ENCODE data around the gene HADH. TPM values are rescaled to one million over a fixed set of nuclear protein-coding genes. Genes with fewer than 3 reads are reported as not detected.

HADH gene
- total and polyA plus RNA-seq, 2 donors from 2014 or later = 31.4 to 126 TPM

GRCh38 chr4:108058685-108059440, 69.2 kb downstream of the HADH start:
- Histone ChIP-seq H3K4me3 (ENCODE audit: low read length in 3 of 3) (no peak overlapping the region), H3K27me3 (ENCODE audit: control insufficient read depth, insufficient read depth, low read length) (no peaks in the 10 kb centered on the region), H3K9ac (ENCODE audit: low read length in 3 of 3) (no peak overlapping the region), H3K9me3 (ENCODE audit: control insufficient read depth in 2 of 3, insufficient read depth in 1 of 3, low read length in 3 of 3) (no peaks in the 10 kb centered on the region), H3K27ac (ENCODE audit: low read depth in 2 of 2, low read length in 2 of 2) (no peak overlapping the region), H3K36me3 (ENCODE audit: control insufficient read depth in 2 of 3, insufficient read depth in 3 of 3, low read length in 3 of 3) (no peaks in the 10 kb centered on the region), H3K4me1 (ENCODE audit: control insufficient read depth in 2 of 3, insufficient read depth in 2 of 3, low read depth in 1 of 3, low read length in 3 of 3) (peaks cover 0 to 1% (median 0%) of the 10 kb centered on the region in 3 donors)
- TF ChIP-seq, protein P1, sequence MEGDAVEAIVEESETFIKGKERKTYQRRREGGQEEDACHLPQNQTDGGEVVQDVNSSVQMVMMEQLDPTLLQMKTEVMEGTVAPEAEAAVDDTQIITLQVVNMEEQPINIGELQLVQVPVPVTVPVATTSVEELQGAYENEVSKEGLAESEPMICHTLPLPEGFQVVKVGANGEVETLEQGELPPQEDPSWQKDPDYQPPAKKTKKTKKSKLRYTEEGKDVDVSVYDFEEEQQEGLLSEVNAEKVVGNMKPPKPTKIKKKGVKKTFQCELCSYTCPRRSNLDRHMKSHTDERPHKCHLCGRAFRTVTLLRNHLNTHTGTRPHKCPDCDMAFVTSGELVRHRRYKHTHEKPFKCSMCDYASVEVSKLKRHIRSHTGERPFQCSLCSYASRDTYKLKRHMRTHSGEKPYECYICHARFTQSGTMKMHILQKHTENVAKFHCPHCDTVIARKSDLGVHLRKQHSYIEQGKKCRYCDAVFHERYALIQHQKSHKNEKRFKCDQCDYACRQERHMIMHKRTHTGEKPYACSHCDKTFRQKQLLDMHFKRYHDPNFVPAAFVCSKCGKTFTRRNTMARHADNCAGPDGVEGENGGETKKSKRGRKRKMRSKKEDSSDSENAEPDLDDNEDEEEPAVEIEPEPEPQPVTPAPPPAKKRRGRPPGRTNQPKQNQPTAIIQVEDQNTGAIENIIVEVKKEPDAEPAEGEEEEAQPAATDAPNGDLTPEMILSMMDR (IDR thresholded peaks at IDR 0.05; ENCODE audit: borderline replicate concordance, extremely low read depth, insufficient read depth) = no peak
- intact Hi-C loops (cut with DNase I) = no loop called here
- DNase-seq (peak in 1 of 5 donors; percentile 40), FAIRE-seq (no peak)

GRCh38 chr4:108060164-108060563, 70.5 kb downstream of the HADH start:
- H3K4me1 ChIP-seq (ENCODE audit: control insufficient read depth in 2 of 3, insufficient read depth in 2 of 3, low read depth in 1 of 3, low read length in 3 of 3) = no peaks in the 10 kb centered on the region
- H3K9me3 ChIP-seq (ENCODE audit: control insufficient read depth in 2 of 3, insufficient read depth in 1 of 3, low read length in 3 of 3) = peaks cover 0 to 2% (median 0%) of the 10 kb centered on the region in 3 donors
- H3K36me3 ChIP-seq (ENCODE audit: control insufficient read depth in 2 of 3, insufficient read depth in 3 of 3, low read length in 3 of 3) = no peaks in the 10 kb centered on the region
- TF ChIP-seq, protein P1 (IDR thresholded peaks at IDR 0.05; ENCODE audit: borderline replicate concordance, extremely low read depth, insufficient read depth) = no peak
- no peak overlapping the region for H3K27ac ChIP-seq (ENCODE audit: low read depth in 2 of 2, low read length in 2 of 2)
- FAIRE-seq = no peak
- H3K27me3 ChIP-seq (ENCODE audit: control insufficient read depth, insufficient read depth, low read length) = no peaks in the 10 kb centered on the region
- no peak overlapping the region for H3K9ac ChIP-seq (ENCODE audit: low read length in 3 of 3)
- H3K4me3 ChIP-seq (ENCODE audit: low read length in 3 of 3) = no peak overlapping the region
- intact Hi-C loops (cut with DNase I) = no loop called here
- DNase-seq = peak in 3 of 5 donors; percentile 43 to 78 (median 68)

DNA sequence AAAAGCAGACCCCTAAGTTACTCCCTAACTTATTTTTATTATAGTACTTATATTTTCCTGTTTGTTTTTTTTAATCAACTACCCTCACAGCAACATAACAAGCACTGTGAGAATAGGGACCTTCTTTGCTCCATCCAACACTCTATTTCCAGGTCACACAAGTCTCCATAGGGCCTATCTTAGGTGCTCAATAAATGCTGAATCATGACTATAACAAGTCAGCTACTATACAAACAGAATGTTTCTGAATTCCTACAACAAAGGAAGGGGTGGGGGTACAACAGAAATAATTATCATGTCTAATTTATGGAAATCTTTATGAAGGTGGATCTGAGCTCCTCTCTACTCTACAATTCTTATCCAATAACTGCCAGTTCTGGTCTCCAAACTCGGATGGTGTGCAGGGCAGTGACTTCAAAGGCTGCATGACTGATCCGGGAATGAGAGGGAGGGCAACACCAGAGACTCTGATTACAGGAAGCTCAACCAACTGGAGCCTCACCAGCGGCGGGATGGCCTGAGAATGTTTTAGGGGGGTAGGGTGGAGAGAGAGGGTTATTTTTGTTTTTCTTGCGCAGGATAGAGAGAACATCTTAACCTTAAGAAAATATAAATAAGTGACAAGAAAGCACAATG, 71.1 kb downstream of the HADH start:
- Histone ChIP-seq H3K4me1 (ENCODE audit: control insufficient read depth in 2 of 3, insufficient read depth in 2 of 3, low read depth in 1 of 3, low read length in 3 of 3) (no peaks in the 10 kb centered on the region), H3K9me3 (ENCODE audit: control insufficient read depth in 2 of 3, insufficient read depth in 1 of 3, low read length in 3 of 3) (peaks cover 0 to 2% (median 0%) of the 10 kb centered on the region in 3 donors), H3K27ac (ENCODE audit: low read depth in 2 of 2, low read length in 2 of 2) (no peak overlapping the region), H3K36me3 (ENCODE audit: control insufficient read depth in 2 of 3, insufficient read depth in 3 of 3, low read length in 3 of 3) (no peaks in the 10 kb centered on the region), H3K9ac (ENCODE audit: low read length in 3 of 3) (no peak overlapping the region), H3K27me3 (ENCODE audit: control insufficient read depth, insufficient read depth, low read length) (no peaks in the 10 kb centered on the region), H3K4me3 (ENCODE audit: low read length in 3 of 3) (no peak overlapping the region)
- intact Hi-C loops (cut with DNase I) = no loop called here
- no peak for FAIRE-seq
- TF ChIP-seq, protein P1 (IDR thresholded peaks at IDR 0.05; ENCODE audit: borderline replicate concordance, extremely low read depth, insufficient read depth) = no peak
- DNase-seq = peak in 4 of 5 donors; percentile 68 to 90 (median 78)
